ENCODE results near the gene DPH3. TPM values are rescaled to one million over a fixed set of nuclear protein-coding genes. Genes with fewer than 3 reads are reported as not detected.

DPH3 gene
- total RNA-seq, 2 experiments from 2014 or later: 7.3 to 19.0 TPM

DNA sequence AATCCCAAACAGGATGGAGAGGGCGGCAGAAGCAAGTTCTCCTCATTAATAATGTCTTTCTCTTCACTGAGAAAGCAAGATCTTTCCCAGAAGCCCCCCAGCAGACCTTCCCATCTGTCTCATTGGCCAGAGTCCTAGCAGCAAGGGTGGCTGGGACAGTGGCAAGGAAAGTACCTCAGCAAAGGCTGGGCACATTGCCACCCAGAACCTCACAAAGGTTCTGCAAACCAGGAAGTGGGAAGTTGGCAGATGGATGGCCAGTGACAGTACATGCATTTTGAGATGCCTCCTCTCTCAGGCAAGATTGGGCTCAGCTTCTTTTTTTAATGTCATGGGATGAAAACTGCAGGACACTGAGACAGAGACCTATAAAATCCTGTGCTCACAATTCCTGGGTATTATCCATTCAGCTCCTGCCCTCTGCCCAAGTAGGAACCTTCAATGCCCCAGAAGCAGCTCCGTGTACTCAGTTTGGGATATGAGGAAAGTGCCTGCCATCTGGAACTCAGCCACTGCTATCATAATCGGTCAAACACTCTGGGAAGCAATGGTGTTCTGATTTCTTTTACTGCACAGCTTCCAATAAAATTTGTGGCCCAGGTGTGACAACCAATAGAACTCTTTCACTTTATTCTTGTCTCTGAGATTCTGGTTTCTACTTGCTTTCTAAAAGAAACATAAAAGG is 25.5 kb downstream of the DPH3 start:
- BruUV-seq (replicated peaks): no TSS peak
- CTCF ChIA-PET (ENCODE audit: unreplicated experiment): no interaction called here

GRCh38 chr3:16236856-16237393 is 27.8 kb downstream of the DPH3 start:
- Histone ChIP-seq H3K9me3 (ENCODE audit: low read length) (no peaks in the 10 kb centered on the region), H3K79me2 (ENCODE audit: insufficient read depth, low read depth, low read length) (no peaks in the 10 kb centered on the region), H3K4me3 (ENCODE audit: low read depth, low read length, poor library complexity, severe bottlenecking) (no peak overlapping the region), H3K36me3 (ENCODE audit: insufficient read depth, low read length) (no peaks in the 10 kb centered on the region), H3K4me2 (ENCODE audit: low read length) (no peak overlapping the region), H3K27ac (ENCODE audit: low read depth, low read length, poor library complexity, severe bottlenecking) (no peak overlapping the region), H4K20me1 (ENCODE audit: insufficient read depth, low read length) (no peaks in the 10 kb centered on the region), H3K9me2 (ENCODE audit: insufficient read depth, low read length) (no peaks in the 10 kb centered on the region), H3K4me1 (ENCODE audit: insufficient read depth, low read length, poor library complexity, severe bottlenecking) (no peaks in the 10 kb centered on the region), H2AFZ (ENCODE audit: low read length) (no peak overlapping the region)
- intact Hi-C loops (cut with micrococcal nuclease; ENCODE audit: unreplicated experiment): no loop called here
- ChIA-PET CTCF (ENCODE audit: unreplicated experiment) (no interaction called here), POLR2A (interaction anchor here (0.7 kb wide), 1 partner anchor 29 kb away, joined by 3 read pairs; no protein-coding TSS in a partner anchor)
- no peak for DNase-seq (ENCODE audit: low spot score)
- BruUV-seq (replicated peaks): no TSS peak
- TF ChIP-seq, protein P1, sequence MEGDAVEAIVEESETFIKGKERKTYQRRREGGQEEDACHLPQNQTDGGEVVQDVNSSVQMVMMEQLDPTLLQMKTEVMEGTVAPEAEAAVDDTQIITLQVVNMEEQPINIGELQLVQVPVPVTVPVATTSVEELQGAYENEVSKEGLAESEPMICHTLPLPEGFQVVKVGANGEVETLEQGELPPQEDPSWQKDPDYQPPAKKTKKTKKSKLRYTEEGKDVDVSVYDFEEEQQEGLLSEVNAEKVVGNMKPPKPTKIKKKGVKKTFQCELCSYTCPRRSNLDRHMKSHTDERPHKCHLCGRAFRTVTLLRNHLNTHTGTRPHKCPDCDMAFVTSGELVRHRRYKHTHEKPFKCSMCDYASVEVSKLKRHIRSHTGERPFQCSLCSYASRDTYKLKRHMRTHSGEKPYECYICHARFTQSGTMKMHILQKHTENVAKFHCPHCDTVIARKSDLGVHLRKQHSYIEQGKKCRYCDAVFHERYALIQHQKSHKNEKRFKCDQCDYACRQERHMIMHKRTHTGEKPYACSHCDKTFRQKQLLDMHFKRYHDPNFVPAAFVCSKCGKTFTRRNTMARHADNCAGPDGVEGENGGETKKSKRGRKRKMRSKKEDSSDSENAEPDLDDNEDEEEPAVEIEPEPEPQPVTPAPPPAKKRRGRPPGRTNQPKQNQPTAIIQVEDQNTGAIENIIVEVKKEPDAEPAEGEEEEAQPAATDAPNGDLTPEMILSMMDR (conservative IDR thresholded peaks at IDR 0.05; ENCODE audit: low read length): no peak
- TF ChIP-seq EZH2phosphoT487 (IDR thresholded peaks at IDR 0.05; ENCODE audit: borderline replicate concordance, low read depth, low read length): no peak

More for the DNA sequence above, 25.5 kb downstream of the DPH3 start:
- POLR2A ChIA-PET: no interaction called here
- no peak for TF ChIP-seq EZH2phosphoT487 (IDR thresholded peaks at IDR 0.05; ENCODE audit: borderline replicate concordance, low read depth, low read length)
- TF ChIP-seq, protein P1 (conservative IDR thresholded peaks at IDR 0.05; ENCODE audit: low read length): no peak
- no peak for DNase-seq (ENCODE audit: low spot score)
- Histone ChIP-seq H3K4me3 (ENCODE audit: low read depth, low read length, poor library complexity, severe bottlenecking) (no peak overlapping the region), H2AFZ (ENCODE audit: low read length) (no peak overlapping the region), H3K4me1 (ENCODE audit: insufficient read depth, low read length, poor library complexity, severe bottlenecking) (no peaks in the 10 kb centered on the region), H3K79me2 (ENCODE audit: insufficient read depth, low read depth, low read length) (no peaks in the 10 kb centered on the region), H3K27ac (ENCODE audit: low read depth, low read length, poor library complexity, severe bottlenecking) (no peak overlapping the region), H3K4me2 (ENCODE audit: low read length) (no peak overlapping the region), H3K36me3 (ENCODE audit: insufficient read depth, low read length) (no peaks in the 10 kb centered on the region), H3K9me3 (ENCODE audit: low read length) (no peaks in the 10 kb centered on the region), H3K9me2 (ENCODE audit: insufficient read depth, low read length) (no peaks in the 10 kb centered on the region), H4K20me1 (ENCODE audit: insufficient read depth, low read length) (no peaks in the 10 kb centered on the region)
- intact Hi-C loops (cut with micrococcal nuclease; ENCODE audit: unreplicated experiment): no loop called here

DNA sequence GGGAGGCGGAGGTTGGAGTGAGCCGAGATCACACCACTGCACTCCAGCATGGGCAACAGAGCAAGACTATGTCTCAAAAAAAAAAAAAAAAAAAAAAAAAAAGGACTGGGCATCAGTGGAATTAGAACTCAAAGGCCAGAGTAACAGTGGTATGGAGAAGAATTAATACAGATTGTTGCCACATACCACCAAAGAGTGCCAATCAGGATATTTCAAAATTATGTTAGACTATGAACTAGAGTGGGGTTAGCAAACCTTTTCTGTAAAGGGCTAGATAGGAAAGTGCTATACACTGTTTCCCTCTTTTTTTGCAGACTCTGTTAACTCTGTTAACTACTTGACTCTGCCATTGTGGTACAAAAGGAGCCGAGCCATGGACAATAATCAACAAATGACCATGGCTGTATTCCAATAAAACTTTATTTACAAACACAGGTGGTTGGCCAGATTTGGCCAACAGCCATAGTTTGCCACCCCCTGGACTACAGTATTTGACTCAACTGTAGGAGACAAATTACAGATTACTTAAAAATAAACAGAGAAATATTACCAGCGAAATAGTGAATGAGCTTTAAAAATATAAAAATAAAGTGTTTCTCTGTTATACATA is 28.6 kb downstream of the DPH3 start:
- BruUV-seq (replicated peaks): no TSS peak
- intact Hi-C loops (cut with micrococcal nuclease; ENCODE audit: unreplicated experiment): no loop called here
- no peak for TF ChIP-seq EZH2phosphoT487 (IDR thresholded peaks at IDR 0.05; ENCODE audit: borderline replicate concordance, low read depth, low read length)
- TF ChIP-seq, protein P1 (conservative IDR thresholded peaks at IDR 0.05; ENCODE audit: low read length): no peak

More for the DNA sequence above, 28.6 kb downstream of the DPH3 start:
- no peaks in the 10 kb centered on the region for H3K79me2 ChIP-seq (ENCODE audit: insufficient read depth, low read depth, low read length)
- H4K20me1 ChIP-seq (ENCODE audit: insufficient read depth, low read length): no peaks in the 10 kb centered on the region
- no peak overlapping the region for H3K27ac ChIP-seq (ENCODE audit: low read depth, low read length, poor library complexity, severe bottlenecking)
- ChIA-PET POLR2A (no interaction called here), CTCF (ENCODE audit: unreplicated experiment) (no interaction called here)
- no peaks in the 10 kb centered on the region for H3K9me2 ChIP-seq (ENCODE audit: insufficient read depth, low read length)
- H3K4me3 ChIP-seq (ENCODE audit: low read depth, low read length, poor library complexity, severe bottlenecking): no peak overlapping the region
- no peak overlapping the region for H3K4me2 ChIP-seq (ENCODE audit: low read length)
- no peaks in the 10 kb centered on the region for H3K9me3 ChIP-seq (ENCODE audit: low read length)
- no peak for DNase-seq (ENCODE audit: low spot score)
- H3K36me3 ChIP-seq (ENCODE audit: insufficient read depth, low read length): no peaks in the 10 kb centered on the region
- no peaks in the 10 kb centered on the region for H3K4me1 ChIP-seq (ENCODE audit: insufficient read depth, low read length, poor library complexity, severe bottlenecking)
- H2AFZ ChIP-seq (ENCODE audit: low read length): no peak overlapping the region

All from OCI-LY7 (cell line).